SU-DHL-6 (cell line): ENCODE results near the gene FUCA1.

Experiments used
- H2AFZ ChIP-seq: fragments of 200-600 bp; sonication (generic); 2 replicates; pipeline ENCODE4 v1.6.1; 2014; ENCODE audit warnings: low read depth, mild to moderate bottlenecking, moderate library complexity, mixed read lengths, antibody characterized with exemption, low read length; ENCODE audit not compliant: severe bottlenecking
- H3F3A ChIP-seq: fragments of 200-600 bp; shearing (Covaris generic); 2 replicates; pipeline ENCODE4 v1.6.0; 2016; ENCODE audit warnings: antibody characterized with exemption, mild to moderate bottlenecking; ENCODE audit not compliant: insufficient read depth
- H3K27ac ChIP-seq: fragments of 200-600 bp; sonication (generic); 2 replicates; pipeline ENCODE4 v1.5.1; 2016; ENCODE audit warnings: low read depth, mild to moderate bottlenecking, low read length, moderate library complexity, mixed read lengths
- H3K27me3 ChIP-seq: fragments of 200-600 bp; sonication (generic), shearing (Covaris generic); 2 replicates; pipeline ENCODE4 v1.6.0; 2014; ENCODE audit warnings: mild to moderate bottlenecking, low read length
- H3K36me3 ChIP-seq: fragments of 200-600 bp; sonication (generic); 2 replicates; pipeline ENCODE4 v1.6.1; 2014; ENCODE audit warnings: mild to moderate bottlenecking, low read length, mixed read lengths
- H3K4me2 ChIP-seq: fragments of 300-600, 200-600 bp; shearing (Covaris generic), sonication (generic); 2 replicates; pipeline ENCODE4 v1.6.0; 2014; ENCODE audit warnings: low read length, low read depth, mild to moderate bottlenecking; ENCODE audit not compliant: poor library complexity, severe bottlenecking
- H3K4me3 ChIP-seq: fragments of 200-600 bp; sonication (generic); 2 replicates; pipeline ENCODE4 v1.5.1; 2014; ENCODE audit warnings: antibody characterized with exemption, low read length, mild to moderate bottlenecking, mixed read lengths; ENCODE audit not compliant: insufficient read depth, poor library complexity, severe bottlenecking
- H3K79me2 ChIP-seq: fragments of 200-600 bp; sonication (generic); 2 replicates; pipeline ENCODE4 v1.6.1; 2014; ENCODE audit warnings: mild to moderate bottlenecking, low read length, moderate library complexity; ENCODE audit not compliant: insufficient read depth
- H3K9ac ChIP-seq: fragments of 200-600 bp; sonication (generic); 2 replicates; pipeline ENCODE4 v1.7.0; 2014; ENCODE audit warnings: mild to moderate bottlenecking, low read length
- H3K9me2 ChIP-seq: fragments of 200-600 bp; sonication (generic); replicated peaks from 2 replicates; pipeline ENCODE4 v1.6.1; 2014; ENCODE audit warnings: low read length; ENCODE audit not compliant: insufficient read depth
- H3K9me3 ChIP-seq: fragments of 200-600 bp; sonication (generic); 2 replicates; pipeline ENCODE4 v1.6.1; 2014; ENCODE audit warnings: low read length, mixed read lengths; ENCODE audit not compliant: insufficient read depth
- H4K20me1 ChIP-seq: fragments of 200-600 bp; sonication (generic); 2 replicates; pipeline ENCODE4 v1.6.1; 2014; ENCODE audit warnings: low read depth, mild to moderate bottlenecking, antibody characterized with exemption, low read length, moderate library complexity, mixed read lengths
- CTCF ChIP-seq: fragments of 200-600 bp; sonication (generic); IDR thresholded peaks from one replicate; pipeline ENCODE4 v1.5.1; 2017; ENCODE audit warnings: antibody characterized with exemption, mild to moderate bottlenecking, low read length, moderate library complexity; ENCODE audit not compliant: insufficient read depth, poor library complexity, severe bottlenecking
- EZH2phosphoT487 ChIP-seq: fragments of 200-600 bp; sonication (generic), shearing (Covaris generic); conservative IDR thresholded peaks from 2 replicates; pipeline ENCODE4 v1.6.1; 2018; ENCODE audit warnings: mild to moderate bottlenecking, antibody characterized with exemption, low read length, moderate library complexity, mixed read lengths

The FUCA1 gene

GRCh38 chr1:23878668-23879067 is 10.6 kb upstream of the FUCA1 start:
- no peak for TF ChIP-seq EZH2phosphoT487
- no peak for TF ChIP-seq CTCF
- Histone ChIP-seq H3K9ac (no peak overlapping the region), H3K9me3 (peaks cover 23% of the 10 kb centered on the region), H3K36me3 (peaks cover 22% of the 10 kb centered on the region), H3K27me3 (no peaks in the 10 kb centered on the region), H4K20me1 (no peaks in the 10 kb centered on the region), H3K4me3 (no peak overlapping the region), H2AFZ (no peak overlapping the region), H3F3A (peaks cover 3% of the 10 kb centered on the region; the same call in 1 of the 2 replicates), H3K27ac (no peak overlapping the region), H3K9me2 (no peaks in the 10 kb centered on the region), H3K4me2 (no peak overlapping the region), H3K79me2 (no peaks in the 10 kb centered on the region)

- Histone ChIP-seq H4K20me1 (no peaks in the 10 kb centered on the region), H3F3A (peaks cover 6% of the 10 kb centered on the region; the same call in 1 of the 2 replicates), H3K27me3 (no peaks in the 10 kb centered on the region), H3K4me2 (no peak overlapping the region), H3K4me3 (no peak overlapping the region), H2AFZ (no peak overlapping the region), H3K9me2 (no peaks in the 10 kb centered on the region), H3K9me3 (peaks cover 23% of the 10 kb centered on the region), H3K36me3 (peaks cover 22% of the 10 kb centered on the region), H3K79me2 (no peaks in the 10 kb centered on the region), H3K9ac (no peak overlapping the region), H3K27ac (no peak overlapping the region)
- TF ChIP-seq CTCF, result no peak
- no peak for TF ChIP-seq EZH2phosphoT487
Observed at GRCh38 chr1:23875382-23875781, 7.3 kb upstream of the FUCA1 start.

DNA sequence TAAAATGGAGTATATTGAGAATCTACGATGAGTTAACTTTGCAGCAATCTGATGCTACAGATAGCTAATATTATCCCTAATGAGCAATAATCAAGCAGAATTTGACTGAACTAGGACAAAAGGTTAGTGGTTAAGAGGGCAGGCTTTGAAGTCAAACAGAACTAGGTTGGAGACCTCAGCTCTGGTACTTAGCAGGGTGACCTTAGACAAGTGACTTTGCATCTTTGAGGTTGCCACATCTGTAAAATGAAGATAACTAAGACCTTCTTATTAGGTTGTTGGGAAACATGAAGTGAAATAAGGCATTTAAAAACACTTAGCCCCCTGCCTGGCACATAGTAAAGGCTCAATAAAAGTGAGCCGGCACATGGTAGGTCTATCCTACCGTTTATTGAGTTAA is 4.3 kb upstream of the FUCA1 start:
- H2AFZ ChIP-seq, result no peak overlapping the region
- H3K9me3 ChIP-seq, result no peaks in the 10 kb centered on the region
- no peaks in the 10 kb centered on the region for H3K9me2 ChIP-seq
- H3K4me2 ChIP-seq, result no peak overlapping the region
- H3K27me3 ChIP-seq, result no peaks in the 10 kb centered on the region
- H3F3A ChIP-seq, result peaks cover 11% of the 10 kb centered on the region; the same call in 1 of the 2 replicates
- no peaks in the 10 kb centered on the region for H3K36me3 ChIP-seq
- H3K27ac ChIP-seq, result no peak overlapping the region
- H3K79me2 ChIP-seq, result peaks cover 3% of the 10 kb centered on the region; the same call in 1 of the 2 replicates
- no peak overlapping the region for H3K9ac ChIP-seq
- TF ChIP-seq CTCF, result no peak
- no peak for TF ChIP-seq EZH2phosphoT487
- H3K4me3 ChIP-seq, result no peak overlapping the region
- H4K20me1 ChIP-seq, result no peaks in the 10 kb centered on the region
